Mesendoderm (in vitro differentiated cells): ENCODE results near the gene POC1A.

ENCODE experiments used
- DNase-seq: peaks from one replicate; pipeline ENCODE4 v3.0.0; 2013
- H2AK5ac ChIP-seq: 2 replicates; pipeline ENCODE4 v1.6.1; 2013; ENCODE audit warnings: low read length, inconsistent platforms
- H2BK120ac ChIP-seq: 2 replicates; pipeline ENCODE4 v1.6.1; 2013; ENCODE audit warnings: low read depth, mild to moderate bottlenecking, low read length, moderate library complexity, mixed read lengths
- H2BK15ac ChIP-seq: replicated peaks from 2 replicates; pipeline ENCODE4 v1.6.1; 2013; ENCODE audit warnings: low read depth, mild to moderate bottlenecking, moderate library complexity
- H2BK5ac ChIP-seq: 2 replicates; pipeline ENCODE4 v1.6.1; 2013; ENCODE audit warnings: low read length, inconsistent platforms
- H3K18ac ChIP-seq: 2 replicates; pipeline ENCODE4 v1.6.1; 2013; ENCODE audit warnings: mild to moderate bottlenecking, low read length, mixed read lengths
- H3K23ac ChIP-seq: one replicate; pipeline ENCODE4 v1.6.1; 2013; ENCODE audit warnings: low read length
- H3K27ac ChIP-seq: 2 replicates; pipeline ENCODE4 v1.5.1; 2013; ENCODE audit warnings: low read depth, mild to moderate bottlenecking, inconsistent platforms, low read length, moderate library complexity
- H3K27me3 ChIP-seq: 2 replicates; pipeline ENCODE4 v1.6.1; 2013; ENCODE audit warnings: low read length, control low read depth, mild to moderate bottlenecking, inconsistent platforms; ENCODE audit not compliant: insufficient read depth, poor library complexity
- H3K36me3 ChIP-seq: 2 replicates; pipeline ENCODE4 v1.6.1; 2013; ENCODE audit warnings: low read length, inconsistent platforms; ENCODE audit not compliant: control insufficient read depth, insufficient read depth
- H3K4ac ChIP-seq: one replicate; pipeline ENCODE4 v1.6.1; 2013; ENCODE audit warnings: low read depth, mild to moderate bottlenecking, low read length, moderate library complexity
- H3K4me1 ChIP-seq: 2 replicates; pipeline ENCODE4 v1.6.1; 2013; ENCODE audit warnings: low read depth, low read length, inconsistent platforms; ENCODE audit not compliant: control insufficient read depth
- H3K4me2 ChIP-seq: 2 replicates; pipeline ENCODE4 v1.6.1; 2013; ENCODE audit warnings: low read length
- H3K4me3 ChIP-seq: 2 replicates; pipeline ENCODE4 v1.5.1; 2013; ENCODE audit warnings: mild to moderate bottlenecking, low read length
- H3K56ac ChIP-seq: one replicate; pipeline ENCODE4 v1.6.1; 2013; ENCODE audit warnings: low read length
- H3K79me1 ChIP-seq: 2 replicates; pipeline ENCODE4 v1.6.1; 2013; ENCODE audit warnings: low read length, inconsistent platforms
- H3K79me2 ChIP-seq: 2 replicates; pipeline ENCODE4 v1.6.1; 2013; ENCODE audit warnings: mild to moderate bottlenecking, low read length; ENCODE audit not compliant: control insufficient read depth, insufficient read depth
- H3K9ac ChIP-seq: 2 replicates; pipeline ENCODE4 v1.6.1; 2013; ENCODE audit warnings: low read length, inconsistent platforms
- H4K5ac ChIP-seq: one replicate; pipeline ENCODE4 v1.6.1; 2013; ENCODE audit warnings: low read length
- H4K8ac ChIP-seq: one replicate; pipeline ENCODE4 v1.6.1; 2013; ENCODE audit warnings: low read depth, mild to moderate bottlenecking, control low read depth, low read length, moderate library complexity
- WGBS: extraction: QIAGEN DNeasy Blood & Tissue Kit; methylation state at CpG from one replicate; pipeline ENCODE4 v1.1.7; 2013; ENCODE audit warnings: low lambda C conversion rate, missing lambda C conversion rate; ENCODE audit not compliant: insufficient coverage; ENCODE audit errors: extremely low coverage; 5-methylcytosine and 5-hydroxymethylcytosine counted together

The POC1A gene

DNA sequence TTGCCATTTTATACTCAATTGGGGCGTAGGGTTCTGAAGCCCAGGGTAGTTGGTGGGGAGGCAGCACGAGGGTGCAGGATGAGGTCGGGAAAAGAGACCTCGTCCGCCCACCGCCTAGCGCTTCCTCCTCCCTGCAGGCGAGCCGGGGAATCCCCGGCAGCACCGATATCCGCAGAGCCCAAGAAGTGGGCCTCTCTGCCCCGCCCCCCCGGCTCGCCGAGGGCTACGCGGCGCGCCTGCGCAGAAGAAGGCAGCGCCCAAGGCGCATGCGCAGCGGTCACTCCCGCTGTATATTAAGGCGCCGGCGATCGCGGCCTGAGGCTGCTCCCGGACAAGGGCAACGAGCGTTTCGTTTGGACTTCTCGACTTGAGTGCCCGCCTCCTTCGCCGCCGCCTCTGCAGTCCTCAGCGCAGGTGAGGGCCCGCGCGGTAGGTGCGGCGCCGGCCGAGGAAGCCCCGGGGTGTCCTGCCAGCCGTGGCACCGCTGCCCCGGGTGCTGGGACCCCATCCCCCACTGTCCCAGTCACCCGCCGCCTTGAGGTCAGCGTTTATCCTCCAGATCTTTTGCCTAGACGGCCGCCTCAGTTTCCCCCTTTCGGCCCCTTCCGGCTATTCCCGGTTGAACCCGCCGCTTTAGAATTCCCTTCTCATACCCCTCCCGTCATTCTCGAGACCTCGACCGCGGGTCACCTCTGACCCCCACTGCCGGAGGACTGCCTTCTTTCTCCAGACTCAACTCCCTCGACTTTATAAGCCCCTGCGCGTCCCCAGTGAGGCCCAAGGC lies 43.8 kb upstream of the POC1A start, which contains the start of gene ALAS1:
ALAS1 (plus strand) TSS at position 319 of the 784 bp plus-strand sequence. CDS start 1,082 bp downstream, outside the sequence.
- peak within 1 kb of the TSS; percentile 85 for H3K4me2 ChIP-seq
- H2AK5ac ChIP-seq: no peak within 1 kb of the TSS
- peaks cover 3% of the 10 kb centered on the region for H3K79me2 ChIP-seq
- peak within 1 kb of the TSS; percentile 78 for H4K8ac ChIP-seq
- peak within 1 kb of the TSS; percentile 98 for H3K56ac ChIP-seq
- H4K5ac ChIP-seq: peak within 1 kb of the TSS; percentile 59
- H3K4me1 ChIP-seq: no peaks in the 10 kb centered on the region
- H3K79me1 ChIP-seq: peaks cover 7% of the 10 kb centered on the region
- DNase-seq: peak; percentile 94
- no peak within 1 kb of the TSS for H2BK120ac ChIP-seq
- H3K27me3 ChIP-seq: no peaks in the 10 kb centered on the region
- H3K36me3 ChIP-seq: peaks cover 5% of the 10 kb centered on the region
- no CpG with 5 or more reads among the region's 71 CpGs for WGBS
- H3K27ac ChIP-seq: peak within 1 kb of the TSS; percentile 12
- H3K23ac ChIP-seq: no peak within 1 kb of the TSS
- H2BK15ac ChIP-seq: no peak within 1 kb of the TSS
- peak within 1 kb of the TSS; percentile 39 for H3K4ac ChIP-seq
- peak within 1 kb of the TSS; percentile 51 for H3K18ac ChIP-seq
- peak within 1 kb of the TSS; percentile 83 for H2BK5ac ChIP-seq
- peak within 1 kb of the TSS; percentile 91 for H3K4me3 ChIP-seq
- H3K9ac ChIP-seq: peak within 1 kb of the TSS; percentile 97

DNA sequence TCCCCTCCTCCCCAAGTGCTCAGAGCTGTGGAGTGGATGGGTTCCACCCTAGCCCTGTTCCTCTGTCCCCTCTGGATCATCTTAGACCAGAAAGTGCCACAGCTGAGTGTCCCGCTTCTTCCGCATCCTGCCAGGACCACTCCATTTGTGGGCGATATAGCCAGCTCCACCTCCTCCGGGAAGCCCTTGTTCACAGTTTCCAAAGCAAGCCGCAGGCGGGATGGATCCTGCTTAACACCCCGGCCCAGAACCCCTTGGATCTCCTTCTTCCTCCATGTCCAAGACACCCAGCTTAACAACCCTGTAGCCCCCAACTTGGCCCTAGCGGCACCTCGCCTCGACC lies 43.2 kb upstream of the POC1A start:
- peak overlapping the region; percentile 86 for H3K9ac ChIP-seq
- H3K27me3 ChIP-seq: no peaks in the 10 kb centered on the region
- H3K79me1 ChIP-seq: peaks cover 7% of the 10 kb centered on the region
- H3K4me1 ChIP-seq: no peaks in the 10 kb centered on the region
- peak overlapping the region; percentile 6 for H3K18ac ChIP-seq
- H3K27ac ChIP-seq: peak overlapping the region; percentile 12
- H3K36me3 ChIP-seq: peaks cover 3% of the 10 kb centered on the region
- H4K5ac ChIP-seq: peak overlapping the region; percentile 59
- H2BK120ac ChIP-seq: no peak overlapping the region
- peak overlapping the region; percentile 92 for H3K56ac ChIP-seq
- no peak for DNase-seq
- no peak overlapping the region for H3K23ac ChIP-seq
- no CpG with 5 or more reads among the region's 10 CpGs for WGBS
- H3K4me2 ChIP-seq: peak overlapping the region; percentile 85
- H2BK5ac ChIP-seq: peak overlapping the region; percentile 83
- no peak overlapping the region for H2AK5ac ChIP-seq
- peaks cover 3% of the 10 kb centered on the region for H3K79me2 ChIP-seq
- no peak overlapping the region for H2BK15ac ChIP-seq
- no peak overlapping the region for H3K4me3 ChIP-seq
- H3K4ac ChIP-seq: peak overlapping the region; percentile 4
- peak overlapping the region; percentile 78 for H4K8ac ChIP-seq

DNA sequence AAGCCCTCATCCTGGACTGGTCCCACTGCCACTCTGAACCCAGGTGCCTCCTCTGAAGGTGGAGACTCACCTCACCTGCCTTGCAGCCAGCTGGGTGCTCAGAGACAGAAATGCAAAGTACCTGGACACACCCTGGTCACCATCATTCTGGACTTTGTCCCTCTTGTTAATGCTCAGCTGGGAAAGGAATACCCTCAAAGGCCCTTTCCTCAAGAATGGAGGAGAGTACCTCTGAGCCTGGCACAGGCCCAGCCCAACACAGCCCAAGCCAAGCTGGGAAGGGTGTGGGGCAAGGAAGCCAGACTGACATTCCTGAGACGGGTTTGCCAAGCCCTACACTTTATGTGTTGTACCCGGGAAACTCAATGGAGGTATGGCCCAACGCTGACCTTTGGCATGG lies 42.8 kb upstream of the POC1A start:
- H2AK5ac ChIP-seq: no peak overlapping the region
- no peak overlapping the region for H2BK5ac ChIP-seq
- H4K5ac ChIP-seq: no peak overlapping the region
- H3K23ac ChIP-seq: no peak overlapping the region
- H3K36me3 ChIP-seq: peaks cover 1% of the 10 kb centered on the region
- H3K4me1 ChIP-seq: no peaks in the 10 kb centered on the region
- H4K8ac ChIP-seq: no peak overlapping the region
- no CpG with 5 or more reads among the region's 3 CpGs for WGBS
- DNase-seq: no peak
- H3K4me3 ChIP-seq: no peak overlapping the region
- no peak overlapping the region for H3K9ac ChIP-seq
- H3K18ac ChIP-seq: no peak overlapping the region
- peaks cover 3% of the 10 kb centered on the region for H3K79me2 ChIP-seq
- H3K4me2 ChIP-seq: no peak overlapping the region
- H3K56ac ChIP-seq: no peak overlapping the region
- H3K4ac ChIP-seq: no peak overlapping the region
- no peak overlapping the region for H2BK120ac ChIP-seq
- H3K27me3 ChIP-seq: no peaks in the 10 kb centered on the region
- H3K79me1 ChIP-seq: peaks cover 7% of the 10 kb centered on the region
- no peak overlapping the region for H3K27ac ChIP-seq
- no peak overlapping the region for H2BK15ac ChIP-seq

DNA sequence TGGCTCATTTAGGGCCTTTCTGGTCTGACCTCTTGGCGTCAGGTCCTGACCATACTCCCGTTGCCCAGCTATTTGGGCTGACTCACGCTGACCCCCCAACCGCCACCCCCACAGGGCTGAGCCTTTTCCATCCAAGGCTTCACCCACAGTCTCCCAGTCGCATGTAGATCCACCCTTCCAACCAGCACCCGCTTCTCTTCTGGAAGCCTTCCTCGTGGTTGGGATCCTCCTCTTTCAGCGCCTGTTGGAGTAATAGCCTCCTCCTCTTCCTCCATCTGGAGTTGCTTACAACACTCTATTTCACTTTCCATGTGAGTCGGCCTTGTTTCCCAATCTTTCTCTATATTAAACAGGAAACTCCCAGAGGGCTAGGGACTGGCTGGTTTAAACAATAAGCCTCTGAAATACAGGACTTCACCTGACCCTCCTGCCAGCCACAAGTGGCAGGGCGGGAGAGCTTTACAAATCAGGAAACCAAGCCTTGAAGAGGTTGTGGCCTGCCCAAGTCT lies 41.7 kb upstream of the POC1A start:
- H2BK15ac ChIP-seq: no peak overlapping the region
- H3K23ac ChIP-seq: no peak overlapping the region
- no peak for DNase-seq
- H3K4me3 ChIP-seq: no peak overlapping the region
- no peak overlapping the region for H4K8ac ChIP-seq
- H4K5ac ChIP-seq: no peak overlapping the region
- H3K79me1 ChIP-seq: peaks cover 7% of the 10 kb centered on the region
- H2AK5ac ChIP-seq: no peak overlapping the region
- peaks cover 3% of the 10 kb centered on the region for H3K79me2 ChIP-seq
- no peak overlapping the region for H3K18ac ChIP-seq
- no peak overlapping the region for H2BK120ac ChIP-seq
- H3K27ac ChIP-seq: no peak overlapping the region
- WGBS: no CpG with 5 or more reads among the region's 10 CpGs
- no peaks in the 10 kb centered on the region for H3K36me3 ChIP-seq
- H3K9ac ChIP-seq: no peak overlapping the region
- no peak overlapping the region for H3K4ac ChIP-seq
- no peak overlapping the region for H2BK5ac ChIP-seq
- H3K27me3 ChIP-seq: no peaks in the 10 kb centered on the region
- no peaks in the 10 kb centered on the region for H3K4me1 ChIP-seq
- H3K4me2 ChIP-seq: no peak overlapping the region
- no peak overlapping the region for H3K56ac ChIP-seq

DNA sequence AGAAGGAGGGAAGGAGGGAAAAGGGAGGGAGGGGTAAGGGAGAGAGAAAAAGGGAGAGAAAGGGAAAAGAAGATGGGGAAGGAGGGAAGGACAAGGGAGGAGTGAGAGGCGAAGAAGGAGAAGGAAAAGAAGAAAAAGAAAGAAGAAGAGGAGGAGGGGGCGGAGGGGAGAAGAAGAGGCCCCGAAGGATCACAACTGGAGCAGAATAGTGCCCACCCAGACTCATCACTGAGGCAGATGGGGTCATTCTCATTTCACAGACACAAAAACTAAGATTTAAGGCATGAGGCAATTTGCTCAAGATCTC lies 41.0 kb upstream of the POC1A start:
- DNase-seq: no peak
- no peak overlapping the region for H3K27ac ChIP-seq

More for the DNA sequence above, 41.0 kb upstream of the POC1A start:
- Histone ChIP-seq H3K9ac (no peak overlapping the region), H2BK120ac (no peak overlapping the region), H4K8ac (no peak overlapping the region), H3K4me2 (no peak overlapping the region), H4K5ac (no peak overlapping the region), H3K4ac (no peak overlapping the region), H3K27me3 (no peaks in the 10 kb centered on the region), H3K4me1 (no peaks in the 10 kb centered on the region), H3K18ac (no peak overlapping the region), H3K23ac (no peak overlapping the region), H3K79me2 (peaks cover 3% of the 10 kb centered on the region), H2BK5ac (no peak overlapping the region), H2AK5ac (no peak overlapping the region), H2BK15ac (no peak overlapping the region), H3K4me3 (no peak overlapping the region), H3K56ac (no peak overlapping the region), H3K36me3 (no peaks in the 10 kb centered on the region), H3K79me1 (peaks cover 7% of the 10 kb centered on the region)
- WGBS: no CpG with 5 or more reads among the region's 3 CpGs
